ENCODE measurements around the gene GPR27. TPM values are rescaled to one million over a fixed set of nuclear protein-coding genes. Genes with fewer than 3 reads are reported as not detected.

Gene GPR27
- total and polyA plus RNA-seq, 2 experiments from 2014 or later: 7.8 to 11.8 TPM

- Histone ChIP-seq H3K27me3 (ENCODE audit: insufficient read depth) (no peaks in the 10 kb centered on the region), H3K79me2 (replicated peaks; ENCODE audit: insufficient read depth) (no peaks in the 10 kb centered on the region), H4K20me1 (replicated peaks; ENCODE audit: insufficient read depth) (no peaks in the 10 kb centered on the region), H2AFZ (no peak overlapping the region), H3K4me2 (no peak overlapping the region), H3K27ac (ENCODE audit: low read depth) (no peak overlapping the region), H3K36me3 (ENCODE audit: insufficient read depth) (no peaks in the 10 kb centered on the region), H3K4me1 (ENCODE audit: insufficient read depth) (peaks cover 32% of the 10 kb centered on the region), H3K9me2 (ENCODE audit: insufficient read depth) (no peaks in the 10 kb centered on the region), H3K4me3 (no peak overlapping the region), H3F3A (replicated peaks; ENCODE audit: low read depth) (0 out of 2 replicates have a peak, but pooled peaks cover 10% of the 10 kb centered on the region)
- Mint-ChIP-seq H3K4me1 (peaks cover 40% of the 10 kb centered on the region), H3K36me3 (ENCODE audit: low read depth) (peaks cover 4% of the 10 kb centered on the region; the same call in 1 of the 3 replicates), H3K27me3 (ENCODE audit: insufficient read depth, low read depth, poor library complexity) (peaks cover 11% of the 10 kb centered on the region), H3K27ac (no peak overlapping the region), H3K4me3 (no peak overlapping the region), H3K9me3 (no peaks in the 10 kb centered on the region; the same call in 2 of the 3 replicates)
- no peak for TF ChIP-seq NANOG (IDR thresholded peaks at IDR 0.05; ENCODE audit: borderline replicate concordance)
- TF ChIP-seq ZNF114 (CRISPR knock-in tag; IDR thresholded peaks at IDR 0.05): no peak
- no peak for TF ChIP-seq POLR2AphosphoS5 (IDR thresholded peaks at IDR 0.05; ENCODE audit: low read depth)
- TF ChIP-seq REST (IDR thresholded peaks at IDR 0.05; ENCODE audit: unreplicated experiment): no peak
- no peak for TF ChIP-seq EZH2phosphoT487 (IDR thresholded peaks at IDR 0.05; ENCODE audit: unreplicated experiment)
- TF ChIP-seq ZNF331 (CRISPR knock-in tag; IDR thresholded peaks at IDR 0.05; ENCODE audit: low read depth): no peak
- TF ChIP-seq STAT1 (IDR thresholded peaks at IDR 0.05; ENCODE audit: unreplicated experiment): no peak
- TF ChIP-seq JUNB (IDR thresholded peaks at IDR 0.05; ENCODE audit: unreplicated experiment): no peak
- TF ChIP-seq EZH2 (IDR thresholded peaks at IDR 0.05; ENCODE audit: low read depth, unreplicated experiment): no peak
- TF ChIP-seq ZNF462 (CRISPR knock-in tag; IDR thresholded peaks at IDR 0.05): no peak
- no peak for TF ChIP-seq CTCF (conservative IDR thresholded peaks at IDR 0.05; ENCODE audit: low read depth in 2 of 2)
- no peak for TF ChIP-seq ETS1 (IDR thresholded peaks at IDR 0.05)
- no peak for TF ChIP-seq CREB1 (CRISPR knock-in tag; IDR thresholded peaks at IDR 0.05; ENCODE audit: low read depth)
- no peak for ATAC-seq
- DNase-seq (ENCODE audit: low spot score): no peak
Measured at GRCh38 chr3:71732637-71733036, 21.0 kb upstream of the GPR27 start.
